ENCODE data around the gene ZC3HAV1. TPM values are rescaled to one million over a fixed set of nuclear protein-coding genes. Genes with fewer than 3 reads are reported as not detected.
A peak's percentile ranks its signal among the peaks of the same experiment; 100 is the strongest.

The ZC3HAV1 gene
- total and polyA plus RNA-seq, 9 of the 15 experiments (the other 6 are each of a cell fraction or from before 2014, with no cell fraction given), result 11.9 to 40.5 (median 23.9) TPM

GRCh38 chr7:139041378-139042085, 68.0 kb downstream of the ZC3HAV1 start (continued):
- no peak for TF ChIP-seq ZNF280B (CRISPR knock-in tag; IDR thresholded peaks at IDR 0.05)
- TF ChIP-seq RBM25 (IDR thresholded peaks at IDR 0.05; ENCODE audit: low read depth, low read length, severe bottlenecking), result no peak
- TF ChIP-seq, protein P1, sequence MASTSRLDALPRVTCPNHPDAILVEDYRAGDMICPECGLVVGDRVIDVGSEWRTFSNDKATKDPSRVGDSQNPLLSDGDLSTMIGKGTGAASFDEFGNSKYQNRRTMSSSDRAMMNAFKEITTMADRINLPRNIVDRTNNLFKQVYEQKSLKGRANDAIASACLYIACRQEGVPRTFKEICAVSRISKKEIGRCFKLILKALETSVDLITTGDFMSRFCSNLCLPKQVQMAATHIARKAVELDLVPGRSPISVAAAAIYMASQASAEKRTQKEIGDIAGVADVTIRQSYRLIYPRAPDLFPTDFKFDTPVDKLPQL (IDR thresholded peaks at IDR 0.05; ENCODE audit: extremely low read depth, insufficient read length), result no peak
- TF ChIP-seq, protein P2, sequence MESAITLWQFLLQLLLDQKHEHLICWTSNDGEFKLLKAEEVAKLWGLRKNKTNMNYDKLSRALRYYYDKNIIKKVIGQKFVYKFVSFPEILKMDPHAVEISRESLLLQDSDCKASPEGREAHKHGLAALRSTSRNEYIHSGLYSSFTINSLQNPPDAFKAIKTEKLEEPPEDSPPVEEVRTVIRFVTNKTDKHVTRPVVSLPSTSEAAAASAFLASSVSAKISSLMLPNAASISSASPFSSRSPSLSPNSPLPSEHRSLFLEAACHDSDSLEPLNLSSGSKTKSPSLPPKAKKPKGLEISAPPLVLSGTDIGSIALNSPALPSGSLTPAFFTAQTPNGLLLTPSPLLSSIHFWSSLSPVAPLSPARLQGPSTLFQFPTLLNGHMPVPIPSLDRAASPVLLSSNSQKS (CRISPR knock-in tag; IDR thresholded peaks at IDR 0.05), result no peak
- TF ChIP-seq ZC3H11A (IDR thresholded peaks at IDR 0.05; ENCODE audit: low read depth, low read length), result 0 out of 2 replicates have a peak, but pooled peaks have one; percentile 36
- TF ChIP-seq AFF4 (CRISPR knock-in tag; IDR thresholded peaks at IDR 0.05), result no peak
- no peak for TF ChIP-seq E4F1 (CRISPR knock-in tag; IDR thresholded peaks at IDR 0.05; ENCODE audit: borderline replicate concordance)
- no peak for TF ChIP-seq CTBP1 (IDR thresholded peaks at IDR 0.05; ENCODE audit: borderline replicate concordance)
- TF ChIP-seq CHCHD3 (CRISPR knock-in tag; IDR thresholded peaks at IDR 0.05), result no peak
- no peak for TF ChIP-seq ZNF707 (CRISPR knock-in tag; conservative IDR thresholded peaks at IDR 0.05)
- TF ChIP-seq, protein P3, sequence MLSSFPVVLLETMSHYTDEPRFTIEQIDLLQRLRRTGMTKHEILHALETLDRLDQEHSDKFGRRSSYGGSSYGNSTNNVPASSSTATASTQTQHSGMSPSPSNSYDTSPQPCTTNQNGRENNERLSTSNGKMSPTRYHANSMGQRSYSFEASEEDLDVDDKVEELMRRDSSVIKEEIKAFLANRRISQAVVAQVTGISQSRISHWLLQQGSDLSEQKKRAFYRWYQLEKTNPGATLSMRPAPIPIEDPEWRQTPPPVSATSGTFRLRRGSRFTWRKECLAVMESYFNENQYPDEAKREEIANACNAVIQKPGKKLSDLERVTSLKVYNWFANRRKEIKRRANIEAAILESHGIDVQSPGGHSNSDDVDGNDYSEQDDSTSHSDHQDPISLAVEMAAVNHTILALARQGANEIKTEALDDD (IDR thresholded peaks at IDR 0.05), result no peak
- TF ChIP-seq, protein P4, sequence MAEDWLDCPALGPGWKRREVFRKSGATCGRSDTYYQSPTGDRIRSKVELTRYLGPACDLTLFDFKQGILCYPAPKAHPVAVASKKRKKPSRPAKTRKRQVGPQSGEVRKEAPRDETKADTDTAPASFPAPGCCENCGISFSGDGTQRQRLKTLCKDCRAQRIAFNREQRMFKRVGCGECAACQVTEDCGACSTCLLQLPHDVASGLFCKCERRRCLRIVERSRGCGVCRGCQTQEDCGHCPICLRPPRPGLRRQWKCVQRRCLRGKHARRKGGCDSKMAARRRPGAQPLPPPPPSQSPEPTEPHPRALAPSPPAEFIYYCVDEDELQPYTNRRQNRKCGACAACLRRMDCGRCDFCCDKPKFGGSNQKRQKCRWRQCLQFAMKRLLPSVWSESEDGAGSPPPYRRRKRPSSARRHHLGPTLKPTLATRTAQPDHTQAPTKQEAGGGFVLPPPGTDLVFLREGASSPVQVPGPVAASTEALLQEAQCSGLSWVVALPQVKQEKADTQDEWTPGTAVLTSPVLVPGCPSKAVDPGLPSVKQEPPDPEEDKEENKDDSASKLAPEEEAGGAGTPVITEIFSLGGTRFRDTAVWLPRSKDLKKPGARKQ (CRISPR knock-in tag; IDR thresholded peaks at IDR 0.05), result no peak
- no peak for TF ChIP-seq RB1 (IDR thresholded peaks at IDR 0.05; ENCODE audit: low read depth)
- TF ChIP-seq CHD1 (IDR thresholded peaks at IDR 0.05; ENCODE audit: low read length), result no peak

All from K562 (cell line).